GM23338 (cell line): ENCODE results near the gene AGAP1. TPM values are rescaled to one million over a fixed set of nuclear protein-coding genes. Genes with fewer than 3 reads are reported as not detected.

Experiments used
- ATAC-seq: fragments of 200-7000 bp; cut with Tn5 transposase; 3 replicates; pipeline ENCODE4 v1.9.1; 2020
- DNase-seq: peaks from one replicate; pipeline ENCODE4 v3.0.0-alpha.2; 2015; ENCODE audit warnings: low spot score
- H2AFZ ChIP-seq: fragments of 200-600 bp; sonication (generic); 2 replicates; pipeline ENCODE4 v1.8.0; 2016; ENCODE audit warnings: antibody characterized with exemption, mild to moderate bottlenecking, moderate library complexity
- H3F3A ChIP-seq: fragments of 200-600 bp; sonication (generic); replicated peaks from 2 replicates; pipeline ENCODE4 v1.8.0; 2017; ENCODE audit warnings: antibody characterized with exemption, mixed run types, low read depth
- H3K27ac ChIP-seq: fragments of 200-600 bp; sonication (generic); 2 replicates; pipeline ENCODE4 v1.6.1; 2016; ENCODE audit warnings: low read depth
- H3K27me3 ChIP-seq: fragments of 200-600 bp; sonication (generic); 2 replicates; pipeline ENCODE4 v1.8.0; 2016; ENCODE audit warnings: mild to moderate bottlenecking, mixed run types, moderate library complexity; ENCODE audit not compliant: insufficient read depth
- H3K36me3 ChIP-seq: fragments of 200-600 bp; sonication (generic); 2 replicates; pipeline ENCODE4 v1.8.0; 2016; ENCODE audit warnings: mild to moderate bottlenecking; ENCODE audit not compliant: insufficient read depth
- H3K4me1 ChIP-seq: fragments of 200-600 bp; sonication (generic); 2 replicates; pipeline ENCODE4 v1.8.0; 2016; ENCODE audit warnings: mild to moderate bottlenecking, moderate library complexity; ENCODE audit not compliant: insufficient read depth
- H3K4me2 ChIP-seq: fragments of 200-600 bp; sonication (generic); 2 replicates; pipeline ENCODE4 v1.7.1; 2017; ENCODE audit warnings: mixed run types
- H3K4me3 ChIP-seq: fragments of 200-600 bp; sonication (generic); 2 replicates; pipeline ENCODE4 v1.6.1; 2016; ENCODE audit warnings: mixed run types
- H3K79me2 ChIP-seq: fragments of 200-600 bp; sonication (generic); replicated peaks from 2 replicates; pipeline ENCODE4 v1.8.0; 2017; ENCODE audit warnings: mild to moderate bottlenecking; ENCODE audit not compliant: insufficient read depth
- H3K9me2 ChIP-seq: fragments of 200-600 bp; sonication (generic); 2 replicates; pipeline ENCODE4 v1.8.0; 2017; ENCODE audit not compliant: insufficient read depth
- H4K20me1 ChIP-seq: fragments of 200-600 bp; sonication (generic); replicated peaks from 2 replicates; pipeline ENCODE4 v1.8.0; 2017; ENCODE audit warnings: mild to moderate bottlenecking; ENCODE audit not compliant: insufficient read depth
- H3K27ac Mint-ChIP-seq: 2 replicates; pipeline ENCODE4 v1.8.0; 2020; ENCODE audit warnings: inconsistent platforms, mild to moderate bottlenecking, moderate library complexity, mixed read lengths
- H3K27me3 Mint-ChIP-seq: 3 replicates; pipeline ENCODE4 v1.8.0; 2022; ENCODE audit warnings: low read depth, mild to moderate bottlenecking, moderate library complexity, mixed read lengths, inconsistent platforms; ENCODE audit not compliant: insufficient read depth, poor library complexity
- H3K36me3 Mint-ChIP-seq: 3 replicates; pipeline ENCODE4 v1.8.0; 2021; ENCODE audit warnings: low read depth, mild to moderate bottlenecking, inconsistent platforms, moderate library complexity, mixed read lengths
- H3K4me1 Mint-ChIP-seq: 3 replicates; pipeline ENCODE4 v1.8.0; 2020; ENCODE audit warnings: mild to moderate bottlenecking, inconsistent platforms, mixed read lengths
- H3K4me3 Mint-ChIP-seq: 3 replicates; pipeline ENCODE4 v1.8.0; 2021; ENCODE audit warnings: moderate library complexity, mild to moderate bottlenecking, inconsistent platforms, mixed read lengths
- H3K9me3 Mint-ChIP-seq: 3 replicates; pipeline ENCODE4 v1.8.0; 2020; ENCODE audit warnings: moderate library complexity, mild to moderate bottlenecking, inconsistent platforms, mixed read lengths
- CREB1 ChIP-seq: fragments of 250-450 bp; sonication (Bioruptor Pico); IDR thresholded peaks from 2 replicates; pipeline ENCODE4 v1.5.0; 2020; ENCODE audit warnings: low read depth, mild to moderate bottlenecking, moderate library complexity
- CTCF ChIP-seq, 2 experiments: fragments of 200-600 bp in 1 of 2; sonication (generic) in 1 of 2; conservative IDR thresholded peaks; 2 replicates each; pipeline versions ENCODE4 v1.5.1 to v1.6.1; 2016 to 2017; ENCODE audit warnings: antibody characterized with exemption in 2 of 2, low read depth in 2 of 2, mild to moderate bottlenecking in 2 of 2, moderate library complexity in 1 of 2
- ETS1 ChIP-seq: IDR thresholded peaks from 2 replicates; pipeline ENCODE4 v1.6.1; 2016; ENCODE audit warnings: antibody characterized with exemption
- EZH2 ChIP-seq: fragments of 200-600 bp; sonication (generic); IDR thresholded peaks from one replicate; pipeline ENCODE4 v1.8.0; 2017; ENCODE audit warnings: antibody characterized with exemption, mild to moderate bottlenecking, low read depth; ENCODE audit not compliant: unreplicated experiment
- EZH2phosphoT487 ChIP-seq: fragments of 200-600 bp; sonication (generic); IDR thresholded peaks from one replicate; pipeline ENCODE4 v1.8.1; 2018; ENCODE audit warnings: antibody characterized with exemption; ENCODE audit not compliant: unreplicated experiment
- JUNB ChIP-seq: IDR thresholded peaks from one replicate; pipeline ENCODE4 v1.6.1; 2016; ENCODE audit warnings: antibody characterized with exemption; ENCODE audit not compliant: unreplicated experiment
- NANOG ChIP-seq: IDR thresholded peaks from 2 replicates; pipeline ENCODE4 v1.6.1; 2016; ENCODE audit warnings: antibody characterized with exemption, borderline replicate concordance
- POLR2AphosphoS5 ChIP-seq: IDR thresholded peaks from 2 replicates; pipeline ENCODE4 v1.6.1; 2016; ENCODE audit warnings: antibody characterized with exemption, low read depth
- REST ChIP-seq: IDR thresholded peaks from one replicate; pipeline ENCODE4 v1.6.1; 2018; ENCODE audit warnings: antibody characterized with exemption; ENCODE audit not compliant: unreplicated experiment
- STAT1 ChIP-seq: IDR thresholded peaks from one replicate; pipeline ENCODE4 v1.6.1; 2016; ENCODE audit warnings: antibody characterized with exemption; ENCODE audit not compliant: unreplicated experiment
- ZNF114 ChIP-seq: fragments of 250-450 bp; sonication (Bioruptor Pico); IDR thresholded peaks from 2 replicates; pipeline ENCODE4 v1.5.0; 2020; ENCODE audit warnings: mild to moderate bottlenecking, moderate library complexity
- ZNF331 ChIP-seq: fragments of 250-450 bp; sonication (Bioruptor Pico); IDR thresholded peaks from 2 replicates; pipeline ENCODE4 v1.5.0; 2020; ENCODE audit warnings: low read depth, mild to moderate bottlenecking, moderate library complexity
- ZNF462 ChIP-seq: fragments of 250-450 bp; sonication (Bioruptor Pico); IDR thresholded peaks from 2 replicates; pipeline ENCODE4 v1.5.0; 2020; ENCODE audit warnings: mild to moderate bottlenecking, moderate library complexity
- polyA plus RNA-seq: library from polyadenylated mRNA; unstranded; fragments of >200 nt; fragmentation: Nextera tagmentation; extraction: Ambion mirVana; gene quantifications from 2 replicates; pipeline ENCODE4 v1.2.1, GENCODE V29; 2016
- total RNA-seq: library from RNA; depleted of rRNA; stranded (reverse); fragments of >200 nt; shearing (Covaris generic); gene quantifications from 2 replicates; pipeline ENCODE4 v1.2.3, GENCODE V29; 2014

Gene AGAP1
- total and polyA plus RNA-seq, 2 experiments from 2014 or later: 13.3 to 27.9 TPM

GRCh38 chr2:235493402-235493774, 455 bp upstream of the AGAP1 start:
- H3K36me3 Mint-ChIP-seq: peaks cover 2% of the 10 kb centered on the region; the same call in 1 of the 3 replicates
- ATAC-seq: peak; percentile 22
- peaks cover 39% of the 10 kb centered on the region for H3K4me1 Mint-ChIP-seq

More at GRCh38 chr2:235493402-235493774, 455 bp upstream of the AGAP1 start:
- peak overlapping the region; percentile 95 for H3K4me2 ChIP-seq
- no peak for DNase-seq
- peak overlapping the region; percentile 100 for H2AFZ ChIP-seq
- no peaks in the 10 kb centered on the region; the same call in 1 of the 2 replicates for H3F3A ChIP-seq
- peaks cover 22% of the 10 kb centered on the region; the same call in 1 of the 2 replicates for H3K27me3 ChIP-seq
- TF ChIP-seq CTCF (conservative IDR thresholded peaks at IDR 0.05; ENCODE audit: low read depth in 2 of 2) (no peak), POLR2AphosphoS5 (no peak), JUNB (no peak), STAT1 (no peak), EZH2phosphoT487 (no peak), CREB1 (no peak), EZH2 (no peak), ETS1 (no peak), ZNF114 (no peak), NANOG (no peak), REST (no peak), ZNF462 (CRISPR knock-in tag) (no peak), ZNF331 (CRISPR knock-in tag) (no peak)
- no peaks in the 10 kb centered on the region for H3K36me3 ChIP-seq
- Mint-ChIP-seq H3K4me3 (peak overlapping the region; percentile 92), H3K27me3 (peaks cover 22% of the 10 kb centered on the region), H3K9me3 (peaks cover 3% of the 10 kb centered on the region; the same call in 2 of the 3 replicates), H3K27ac (peak overlapping the region; percentile 68; the same call in 1 of the 2 replicates)
- H3K79me2 ChIP-seq: peaks cover 38% of the 10 kb centered on the region
- peaks cover 17% of the 10 kb centered on the region for H3K4me1 ChIP-seq
- peaks cover 29% of the 10 kb centered on the region for H4K20me1 ChIP-seq
- H3K27ac ChIP-seq: no peak overlapping the region
- no peaks in the 10 kb centered on the region; the same call in 1 of the 2 replicates for H3K9me2 ChIP-seq
- H3K4me3 ChIP-seq: peak overlapping the region; percentile 78
